ENCODE data around the gene KMT5B.
"Not testable (repeated sequence)": the region's sequence is repeated elsewhere in the genome, so short reads cannot be mapped to it uniquely, and the experiment has no call there.

Gene KMT5B

DNA sequence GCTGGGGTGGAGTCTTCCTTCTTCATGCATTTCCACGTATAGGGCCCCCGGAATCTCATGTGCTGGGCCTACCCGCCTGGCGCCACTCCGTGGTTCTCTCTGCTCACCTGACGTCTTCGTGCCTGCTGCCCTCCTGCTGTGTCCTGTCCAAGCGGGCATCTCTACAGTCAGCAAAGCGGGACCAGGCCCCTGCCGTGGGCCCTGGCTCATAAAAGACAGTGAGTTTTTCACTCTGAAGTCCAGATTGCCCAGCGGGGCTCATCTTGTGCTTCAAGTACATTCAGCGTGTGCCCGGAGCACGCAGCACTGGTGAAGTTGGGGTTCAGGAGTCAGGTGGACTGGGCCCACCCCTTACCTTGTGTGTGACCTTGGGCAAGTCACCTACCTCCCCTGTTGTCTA is 41.3 kb upstream of the KMT5B start:
- H2AFZ ChIP-seq (ENCODE audit: low read length, unreplicated experiment), result no peak overlapping the region

DNA sequence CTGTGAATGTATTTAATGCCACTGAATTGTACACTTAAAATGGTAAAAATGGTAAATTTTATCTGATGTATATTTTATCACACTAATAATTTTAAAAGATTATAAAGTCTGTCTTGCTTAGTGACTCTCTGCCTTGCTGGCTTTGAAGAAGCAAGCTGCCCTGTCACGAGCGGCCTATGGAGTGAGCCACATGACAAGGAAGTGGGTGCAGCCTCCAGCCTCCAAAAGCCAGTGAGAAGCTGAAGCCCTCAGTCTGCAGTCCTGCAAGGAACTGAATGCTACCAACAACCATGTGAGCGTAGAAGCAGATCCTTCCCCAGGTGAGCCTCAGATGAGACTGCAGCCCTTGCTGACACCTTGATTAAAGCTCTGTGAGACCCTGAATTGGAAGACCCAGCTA is 38.7 kb upstream of the KMT5B start:
- Histone ChIP-seq H3K4me3 (ENCODE audit: low read depth, low read length) (no peak overlapping the region), H2AFZ (ENCODE audit: low read length, unreplicated experiment) (no peak overlapping the region), H3K27me3 (ENCODE audit: insufficient read depth, low read length) (no peaks in the 10 kb centered on the region), H3K79me2 (ENCODE audit: control insufficient read depth, insufficient read depth, low read length, unreplicated experiment) (no peaks in the 10 kb centered on the region), H3K27ac (ENCODE audit: low read depth, low read length) (no peak overlapping the region), H3K36me3 (ENCODE audit: insufficient read depth, low read length) (no peaks in the 10 kb centered on the region), H3K4me1 (ENCODE audit: control insufficient read depth, insufficient read depth, low read length, unreplicated experiment) (peaks cover 15% of the 10 kb centered on the region)

More for the DNA sequence above, 41.3 kb upstream of the KMT5B start:
- H3K27me3 ChIP-seq (ENCODE audit: insufficient read depth, low read length), result no peaks in the 10 kb centered on the region
- H3K36me3 ChIP-seq (ENCODE audit: insufficient read depth, low read length), result no peaks in the 10 kb centered on the region
- peaks cover 18% of the 10 kb centered on the region for H3K4me1 ChIP-seq (ENCODE audit: control insufficient read depth, insufficient read depth, low read length, unreplicated experiment)
- no peak overlapping the region for H3K4me3 ChIP-seq (ENCODE audit: low read depth, low read length)
- H3K79me2 ChIP-seq (ENCODE audit: control insufficient read depth, insufficient read depth, low read length, unreplicated experiment), result no peaks in the 10 kb centered on the region
- no peak overlapping the region for H3K27ac ChIP-seq (ENCODE audit: low read depth, low read length)

- not testable (repeated sequence) for H3K4me3 ChIP-seq (ENCODE audit: low read depth, low read length); H3K27ac ChIP-seq (ENCODE audit: low read depth, low read length); H2AFZ ChIP-seq (ENCODE audit: low read length, unreplicated experiment); H3K36me3 ChIP-seq (ENCODE audit: insufficient read depth, low read length); H3K4me1 ChIP-seq (ENCODE audit: control insufficient read depth, insufficient read depth, low read length, unreplicated experiment); H3K79me2 ChIP-seq (ENCODE audit: control insufficient read depth, insufficient read depth, low read length, unreplicated experiment); H3K27me3 ChIP-seq (ENCODE audit: insufficient read depth, low read length)
Measured at GRCh38 chr11:68244912-68245311, 31.8 kb upstream of the KMT5B start.

- H3K4me1 ChIP-seq (ENCODE audit: control insufficient read depth, insufficient read depth, low read length, unreplicated experiment); H3K79me2 ChIP-seq (ENCODE audit: control insufficient read depth, insufficient read depth, low read length, unreplicated experiment); H3K27ac ChIP-seq (ENCODE audit: low read depth, low read length): not testable (repeated sequence)
Measured at GRCh38 chr11:68243847-68244246, 30.8 kb upstream of the KMT5B start.

GRCh38 chr11:68242616-68243015 is 29.5 kb upstream of the KMT5B start:
- Histone ChIP-seq H3K4me3 (ENCODE audit: low read depth, low read length) (no peak overlapping the region), H2AFZ (ENCODE audit: low read length, unreplicated experiment) (no peak overlapping the region), H3K27me3 (ENCODE audit: insufficient read depth, low read length) (0 out of 2 replicates have a peak, but pooled peaks cover 4% of the 10 kb centered on the region), H3K27ac (ENCODE audit: low read depth, low read length) (no peak overlapping the region), H3K36me3 (ENCODE audit: insufficient read depth, low read length) (no peaks in the 10 kb centered on the region), H3K4me1 (ENCODE audit: control insufficient read depth, insufficient read depth, low read length, unreplicated experiment) (no peaks in the 10 kb centered on the region), H3K79me2 (ENCODE audit: control insufficient read depth, insufficient read depth, low read length, unreplicated experiment) (no peaks in the 10 kb centered on the region)

More at GRCh38 chr11:68243847-68244246, 30.8 kb upstream of the KMT5B start:
- H3K27me3 ChIP-seq (ENCODE audit: insufficient read depth, low read length); H3K4me3 ChIP-seq (ENCODE audit: low read depth, low read length); H3K36me3 ChIP-seq (ENCODE audit: insufficient read depth, low read length); H2AFZ ChIP-seq (ENCODE audit: low read length, unreplicated experiment): not testable (repeated sequence)

DNA sequence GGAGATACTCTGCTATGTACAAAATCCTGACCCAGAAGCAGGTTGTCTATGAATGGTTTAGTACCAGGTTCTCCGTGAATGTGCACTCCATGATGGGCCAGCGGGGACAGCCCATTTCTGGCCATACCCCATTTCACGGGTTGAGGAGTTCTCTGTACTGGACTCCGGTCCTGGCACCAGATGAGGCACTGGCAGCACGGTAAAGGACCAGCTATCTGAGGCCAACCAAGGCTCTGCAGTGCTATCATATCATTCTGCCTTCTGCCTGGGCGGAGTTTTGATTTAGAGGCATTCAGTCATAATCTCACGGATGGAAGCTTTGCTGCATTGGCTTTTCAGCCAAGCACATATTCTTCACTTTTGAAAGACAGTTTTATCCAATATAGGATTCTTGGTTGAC is 18.5 kb upstream of the KMT5B start:
- Histone ChIP-seq H3K27me3 (ENCODE audit: insufficient read depth, low read length) (peaks cover 19% of the 10 kb centered on the region), H3K27ac (ENCODE audit: low read depth, low read length) (no peak overlapping the region), H3K79me2 (ENCODE audit: control insufficient read depth, insufficient read depth, low read length, unreplicated experiment) (no peaks in the 10 kb centered on the region), H3K4me1 (ENCODE audit: control insufficient read depth, insufficient read depth, low read length, unreplicated experiment) (no peaks in the 10 kb centered on the region), H3K36me3 (ENCODE audit: insufficient read depth, low read length) (no peaks in the 10 kb centered on the region), H2AFZ (ENCODE audit: low read length, unreplicated experiment) (no peak overlapping the region), H3K4me3 (ENCODE audit: low read depth, low read length) (no peak overlapping the region)

DNA sequence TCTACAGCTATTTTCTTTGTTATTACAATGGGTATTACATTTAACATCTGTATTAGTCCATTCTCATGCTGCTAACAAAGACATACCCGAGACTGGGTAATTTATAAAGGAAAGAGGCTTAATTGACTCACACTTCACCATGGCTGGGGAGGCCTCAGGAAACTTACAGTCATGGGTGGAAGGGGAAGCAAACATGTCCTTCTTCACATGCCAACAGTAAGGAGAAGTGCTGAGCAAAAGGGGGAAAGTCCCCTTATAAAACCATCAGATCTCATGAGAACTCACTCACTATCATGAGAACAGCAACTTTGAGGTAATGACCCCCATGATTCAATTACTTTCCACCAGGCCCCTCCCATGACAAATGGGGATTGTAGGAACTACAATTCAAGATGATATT is 16.5 kb upstream of the KMT5B start:
- H2AFZ ChIP-seq (ENCODE audit: low read length, unreplicated experiment), result no peak overlapping the region
- H3K4me3 ChIP-seq (ENCODE audit: low read depth, low read length), result no peak overlapping the region
- H3K4me1 ChIP-seq (ENCODE audit: control insufficient read depth, insufficient read depth, low read length, unreplicated experiment), result no peaks in the 10 kb centered on the region
- no peaks in the 10 kb centered on the region for H3K79me2 ChIP-seq (ENCODE audit: control insufficient read depth, insufficient read depth, low read length, unreplicated experiment)
- no peak overlapping the region for H3K27ac ChIP-seq (ENCODE audit: low read depth, low read length)
- H3K27me3 ChIP-seq (ENCODE audit: insufficient read depth, low read length), result peaks cover 14% of the 10 kb centered on the region
- H3K36me3 ChIP-seq (ENCODE audit: insufficient read depth, low read length), result no peaks in the 10 kb centered on the region

DNA sequence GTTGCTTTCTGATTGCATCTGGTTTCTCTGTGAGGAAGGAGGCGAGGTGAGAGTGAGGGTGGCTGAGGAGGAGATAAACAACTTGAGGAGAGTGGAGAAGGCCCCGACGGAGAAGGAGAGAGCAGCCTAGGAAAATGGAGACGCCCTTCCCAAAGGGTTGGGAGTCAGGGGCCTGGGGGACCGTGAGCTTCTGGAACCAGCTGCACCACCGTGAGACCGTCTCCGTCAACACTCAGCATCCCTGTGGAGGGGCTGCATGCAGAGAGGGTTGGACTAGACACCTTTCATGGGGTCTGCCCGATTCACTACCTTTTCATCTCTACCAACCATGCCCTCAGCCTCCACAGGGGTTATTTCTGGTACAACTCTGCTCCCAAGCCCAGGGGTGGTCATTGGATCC is 13.3 kb upstream of the KMT5B start:
- H3K4me3 ChIP-seq (ENCODE audit: low read depth, low read length), result no peak overlapping the region
- H3K4me1 ChIP-seq (ENCODE audit: control insufficient read depth, insufficient read depth, low read length, unreplicated experiment), result no peaks in the 10 kb centered on the region
- H2AFZ ChIP-seq (ENCODE audit: low read length, unreplicated experiment), result no peak overlapping the region
- no peaks in the 10 kb centered on the region for H3K79me2 ChIP-seq (ENCODE audit: control insufficient read depth, insufficient read depth, low read length, unreplicated experiment)
- H3K36me3 ChIP-seq (ENCODE audit: insufficient read depth, low read length), result no peaks in the 10 kb centered on the region
- peaks cover 6% of the 10 kb centered on the region; the same call in 1 of the 2 replicates for H3K27me3 ChIP-seq (ENCODE audit: insufficient read depth, low read length)
- H3K27ac ChIP-seq (ENCODE audit: low read depth, low read length), result no peak overlapping the region

DNA sequence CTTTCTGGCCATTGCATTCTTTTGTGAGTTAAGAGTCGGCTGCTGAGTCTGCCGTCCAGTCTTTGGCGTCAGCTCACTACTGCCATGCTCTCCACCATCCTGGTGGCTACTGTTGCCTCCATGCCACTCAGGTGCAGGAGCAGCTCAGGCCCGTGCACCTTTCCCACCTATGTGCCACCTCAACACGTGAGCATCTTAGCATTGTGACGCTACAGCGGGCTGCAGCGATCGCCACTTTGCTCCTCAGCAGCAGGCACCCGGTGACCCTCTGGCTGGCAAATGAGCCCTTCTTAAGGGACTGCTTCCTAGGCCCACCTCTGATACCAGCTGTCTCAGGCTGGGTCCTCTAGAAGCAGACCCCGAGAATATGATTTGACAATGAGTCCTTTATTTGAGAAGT is 11.5 kb upstream of the KMT5B start:
- H3K79me2 ChIP-seq (ENCODE audit: control insufficient read depth, insufficient read depth, low read length, unreplicated experiment), result no peaks in the 10 kb centered on the region
- H3K4me1 ChIP-seq (ENCODE audit: control insufficient read depth, insufficient read depth, low read length, unreplicated experiment), result no peaks in the 10 kb centered on the region
- no peak overlapping the region for H2AFZ ChIP-seq (ENCODE audit: low read length, unreplicated experiment)
- no peak overlapping the region for H3K27ac ChIP-seq (ENCODE audit: low read depth, low read length)
- no peaks in the 10 kb centered on the region for H3K36me3 ChIP-seq (ENCODE audit: insufficient read depth, low read length)
- no peak overlapping the region for H3K4me3 ChIP-seq (ENCODE audit: low read depth, low read length)
- peaks cover 6% of the 10 kb centered on the region; the same call in 1 of the 2 replicates for H3K27me3 ChIP-seq (ENCODE audit: insufficient read depth, low read length)

DNA sequence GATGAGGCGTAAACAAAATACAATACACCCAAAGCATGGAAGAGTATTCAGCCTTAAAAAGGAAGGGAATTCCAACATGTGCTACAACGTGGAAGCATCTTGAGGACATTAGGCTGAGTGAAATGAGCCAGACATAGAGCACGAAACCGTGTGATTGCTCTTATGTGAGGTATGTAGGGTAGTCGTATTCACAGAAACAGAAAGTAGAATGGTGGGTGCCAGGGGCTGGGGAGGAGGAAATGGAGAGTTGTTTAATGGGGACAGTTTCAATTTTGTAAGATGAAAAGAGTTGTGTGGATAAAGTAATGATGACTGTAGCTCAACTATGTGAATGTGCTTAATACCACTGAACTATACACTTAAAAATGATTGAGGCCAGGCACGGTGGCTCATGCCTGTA is 10.2 kb upstream of the KMT5B start:
- Histone ChIP-seq H3K4me3 (ENCODE audit: low read depth, low read length) (no peak overlapping the region), H3K27me3 (ENCODE audit: insufficient read depth, low read length) (peaks cover 7% of the 10 kb centered on the region), H3K4me1 (ENCODE audit: control insufficient read depth, insufficient read depth, low read length, unreplicated experiment) (no peaks in the 10 kb centered on the region), H2AFZ (ENCODE audit: low read length, unreplicated experiment) (no peak overlapping the region), H3K36me3 (ENCODE audit: insufficient read depth, low read length) (no peaks in the 10 kb centered on the region), H3K79me2 (ENCODE audit: control insufficient read depth, insufficient read depth, low read length, unreplicated experiment) (no peaks in the 10 kb centered on the region), H3K27ac (ENCODE audit: low read depth, low read length) (no peak overlapping the region)

DNA sequence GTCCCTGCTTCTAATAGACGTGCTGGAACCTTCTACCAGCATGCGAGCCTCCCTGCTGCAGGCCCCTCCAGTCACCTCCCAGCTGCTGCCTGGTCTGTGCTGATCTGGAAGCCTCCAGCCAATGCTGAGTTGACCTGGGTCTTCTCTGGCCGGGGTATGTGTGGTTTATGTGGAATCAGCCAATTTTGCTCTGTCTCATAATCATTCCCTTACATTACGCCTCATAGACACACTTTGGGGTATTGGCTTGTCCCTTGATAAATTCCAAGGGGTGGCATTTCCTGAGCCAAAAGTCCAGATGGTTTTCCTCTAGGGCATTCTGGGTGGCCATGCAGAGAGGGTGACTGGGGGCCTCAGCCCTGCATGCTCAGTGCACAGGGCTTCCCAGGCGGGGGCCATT is 8.3 kb upstream of the KMT5B start:
- Histone ChIP-seq H3K36me3 (ENCODE audit: insufficient read depth, low read length) (no peaks in the 10 kb centered on the region), H2AFZ (ENCODE audit: low read length, unreplicated experiment) (no peak overlapping the region), H3K79me2 (ENCODE audit: control insufficient read depth, insufficient read depth, low read length, unreplicated experiment) (no peaks in the 10 kb centered on the region), H3K4me1 (ENCODE audit: control insufficient read depth, insufficient read depth, low read length, unreplicated experiment) (no peaks in the 10 kb centered on the region), H3K4me3 (ENCODE audit: low read depth, low read length) (no peak overlapping the region), H3K27me3 (ENCODE audit: insufficient read depth, low read length) (peaks cover 13% of the 10 kb centered on the region), H3K27ac (ENCODE audit: low read depth, low read length) (no peak overlapping the region)
